Stimulated activated naive CD8-positive, alpha-beta T cell treated with anti-CD3 and anti-CD28 coated beads, Interleukin-15, Interleukin-2, amounts not matched to agents 100 ng/mL and 50 ng/mL, for 24 hours (primary cell): ENCODE data around the gene MEGF6.

Source experiments
- H3K27ac Mint-ChIP-seq: one replicate; pipeline ENCODE4 v1.8.0; 2021; ENCODE audit warnings: mild to moderate bottlenecking, mixed read lengths
- H3K27me3 Mint-ChIP-seq: one replicate; pipeline ENCODE4 v1.8.0; 2021; ENCODE audit warnings: mixed read lengths
- H3K36me3 Mint-ChIP-seq: one replicate; pipeline ENCODE4 v1.8.0; 2021; ENCODE audit warnings: low read depth, mixed read lengths
- H3K4me1 Mint-ChIP-seq: one replicate; pipeline ENCODE4 v1.8.0; 2021; ENCODE audit warnings: low read depth, mixed read lengths
- H3K4me3 Mint-ChIP-seq: one replicate; pipeline ENCODE4 v1.8.0; 2021; ENCODE audit warnings: mild to moderate bottlenecking, mixed read lengths
- H3K9me3 Mint-ChIP-seq: one replicate; pipeline ENCODE4 v1.8.0; 2021; ENCODE audit warnings: mixed read lengths

The MEGF6 gene, protein sequence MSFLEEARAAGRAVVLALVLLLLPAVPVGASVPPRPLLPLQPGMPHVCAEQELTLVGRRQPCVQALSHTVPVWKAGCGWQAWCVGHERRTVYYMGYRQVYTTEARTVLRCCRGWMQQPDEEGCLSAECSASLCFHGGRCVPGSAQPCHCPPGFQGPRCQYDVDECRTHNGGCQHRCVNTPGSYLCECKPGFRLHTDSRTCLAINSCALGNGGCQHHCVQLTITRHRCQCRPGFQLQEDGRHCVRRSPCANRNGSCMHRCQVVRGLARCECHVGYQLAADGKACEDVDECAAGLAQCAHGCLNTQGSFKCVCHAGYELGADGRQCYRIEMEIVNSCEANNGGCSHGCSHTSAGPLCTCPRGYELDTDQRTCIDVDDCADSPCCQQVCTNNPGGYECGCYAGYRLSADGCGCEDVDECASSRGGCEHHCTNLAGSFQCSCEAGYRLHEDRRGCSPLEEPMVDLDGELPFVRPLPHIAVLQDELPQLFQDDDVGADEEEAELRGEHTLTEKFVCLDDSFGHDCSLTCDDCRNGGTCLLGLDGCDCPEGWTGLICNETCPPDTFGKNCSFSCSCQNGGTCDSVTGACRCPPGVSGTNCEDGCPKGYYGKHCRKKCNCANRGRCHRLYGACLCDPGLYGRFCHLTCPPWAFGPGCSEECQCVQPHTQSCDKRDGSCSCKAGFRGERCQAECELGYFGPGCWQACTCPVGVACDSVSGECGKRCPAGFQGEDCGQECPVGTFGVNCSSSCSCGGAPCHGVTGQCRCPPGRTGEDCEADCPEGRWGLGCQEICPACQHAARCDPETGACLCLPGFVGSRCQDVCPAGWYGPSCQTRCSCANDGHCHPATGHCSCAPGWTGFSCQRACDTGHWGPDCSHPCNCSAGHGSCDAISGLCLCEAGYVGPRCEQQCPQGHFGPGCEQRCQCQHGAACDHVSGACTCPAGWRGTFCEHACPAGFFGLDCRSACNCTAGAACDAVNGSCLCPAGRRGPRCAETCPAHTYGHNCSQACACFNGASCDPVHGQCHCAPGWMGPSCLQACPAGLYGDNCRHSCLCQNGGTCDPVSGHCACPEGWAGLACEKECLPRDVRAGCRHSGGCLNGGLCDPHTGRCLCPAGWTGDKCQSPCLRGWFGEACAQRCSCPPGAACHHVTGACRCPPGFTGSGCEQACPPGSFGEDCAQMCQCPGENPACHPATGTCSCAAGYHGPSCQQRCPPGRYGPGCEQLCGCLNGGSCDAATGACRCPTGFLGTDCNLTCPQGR (N-terminal part only)

DNA sequence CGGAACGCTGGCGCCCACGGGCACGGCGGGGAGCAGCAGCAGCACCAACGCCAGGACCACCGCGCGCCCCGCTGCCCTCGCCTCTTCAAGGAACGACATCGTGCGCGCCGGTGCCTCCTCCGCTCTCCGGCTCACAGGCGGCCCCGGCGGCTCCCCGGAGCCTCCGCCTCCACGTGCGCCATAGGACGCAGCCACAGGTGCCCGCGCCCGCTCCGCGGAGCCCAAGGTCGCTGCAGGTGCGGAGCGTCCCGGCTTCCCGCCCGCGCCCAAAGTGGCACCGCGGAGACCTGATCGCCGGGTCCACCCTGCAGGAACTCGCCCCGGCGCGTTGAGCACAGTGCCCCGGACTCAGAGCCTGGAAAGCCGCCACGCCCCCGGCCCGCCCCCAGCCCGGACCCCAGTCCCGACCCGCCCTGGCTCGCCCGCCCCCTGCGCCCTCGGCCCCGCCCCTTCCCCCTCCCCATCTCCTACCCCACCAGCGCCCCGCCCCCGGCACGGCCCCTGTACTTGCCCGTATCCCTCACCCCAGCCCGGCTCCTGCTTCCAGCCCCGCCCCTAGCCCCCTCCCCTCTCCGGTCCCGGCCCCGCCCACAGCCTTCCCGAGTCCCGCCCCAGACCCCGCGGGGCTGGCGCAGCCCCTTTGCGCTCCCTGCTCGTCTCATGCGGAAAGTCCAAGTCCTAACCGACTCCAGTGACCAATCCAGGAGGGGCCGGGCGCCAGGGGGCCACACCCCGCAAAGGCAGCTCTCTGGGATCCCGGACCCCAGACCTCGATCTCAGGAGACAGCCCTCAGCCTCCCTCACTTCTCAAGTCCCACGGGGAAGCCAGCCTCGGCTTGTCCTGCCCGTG lies at the start of gene MEGF6:
TSS of gene MEGF6 (minus strand) at position 339 of the 850 bp plus-strand sequence. CDS start at position 99, 240 bp downstream.
- Mint-ChIP-seq H3K27ac (no peak within 1 kb of the TSS), H3K4me3 (peak within 1 kb of the TSS; percentile 66), H3K36me3 (no peaks in the 10 kb centered on the region), H3K27me3 (peaks cover 9% of the 10 kb centered on the region), H3K4me1 (peaks cover 8% of the 10 kb centered on the region), H3K9me3 (no peaks in the 10 kb centered on the region)

DNA sequence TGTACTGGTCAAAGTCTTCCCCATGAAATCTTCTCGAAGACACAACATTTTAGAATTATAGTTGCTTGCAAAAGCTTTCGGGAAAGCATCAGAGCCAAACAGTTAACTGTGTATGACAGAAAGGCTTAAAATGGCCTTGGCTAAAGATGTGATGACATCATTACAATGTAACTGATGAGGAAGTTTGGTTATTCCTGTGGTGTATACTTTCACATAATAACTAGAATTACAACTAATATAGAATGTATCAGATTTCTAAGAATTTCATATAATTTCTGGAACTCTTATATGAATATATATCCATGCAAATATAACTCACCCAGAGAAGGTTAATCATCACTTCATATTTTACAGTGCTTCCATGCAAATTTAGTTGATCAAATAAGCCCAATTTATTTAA lies 49.4 kb upstream of the MEGF6 start:
- Mint-ChIP-seq H3K27me3 (peaks cover 35% of the 10 kb centered on the region), H3K36me3 (no peaks in the 10 kb centered on the region), H3K4me3 (no peak overlapping the region), H3K27ac (no peak overlapping the region), H3K9me3 (no peaks in the 10 kb centered on the region), H3K4me1 (peaks cover 8% of the 10 kb centered on the region)

DNA sequence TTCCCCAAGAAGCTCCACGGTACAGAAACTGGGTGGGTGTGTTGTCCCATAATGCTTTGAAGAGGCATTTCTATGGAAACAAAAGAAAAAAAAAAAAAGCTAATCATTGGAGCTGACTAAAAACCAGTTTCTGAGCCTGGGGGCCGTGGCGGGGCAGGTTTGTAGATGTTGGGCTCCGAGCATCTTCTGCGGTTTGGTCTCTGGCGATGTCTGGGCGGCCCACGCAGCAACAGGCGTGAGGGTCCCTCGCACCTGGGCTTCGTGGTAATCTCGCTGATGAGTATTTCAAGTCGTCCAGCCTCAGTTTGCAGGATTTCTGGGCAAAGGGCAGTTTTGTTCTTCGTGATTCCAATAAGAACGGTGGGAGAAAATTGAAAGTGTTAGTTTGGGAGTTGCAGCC lies 47.8 kb upstream of the MEGF6 start:
- Mint-ChIP-seq H3K27ac (no peak overlapping the region), H3K27me3 (peaks cover 47% of the 10 kb centered on the region), H3K36me3 (no peaks in the 10 kb centered on the region), H3K4me1 (peaks cover 8% of the 10 kb centered on the region), H3K4me3 (no peak overlapping the region), H3K9me3 (no peaks in the 10 kb centered on the region)

DNA sequence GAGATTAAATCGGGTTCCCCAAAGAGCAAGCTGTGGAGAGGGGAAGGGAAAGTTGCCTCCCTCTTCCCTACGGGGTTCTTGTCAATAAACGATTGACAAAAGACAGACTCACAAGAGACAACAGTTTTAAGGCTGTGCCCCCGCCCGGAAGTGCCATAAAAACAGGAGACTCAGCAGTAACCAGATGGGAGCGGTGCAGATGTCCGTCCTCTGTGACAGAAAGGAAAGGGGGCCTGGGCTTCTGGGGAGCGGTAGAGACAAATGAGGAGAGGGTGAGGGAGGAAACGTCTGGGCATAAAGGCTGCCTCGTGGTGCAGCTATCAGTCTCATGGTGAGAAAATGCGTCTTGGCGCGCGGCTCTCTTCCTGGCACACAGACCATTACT lies 46.9 kb upstream of the MEGF6 start:
- peaks cover 55% of the 10 kb centered on the region for H3K27me3 Mint-ChIP-seq
- no peaks in the 10 kb centered on the region for H3K36me3 Mint-ChIP-seq
- H3K4me1 Mint-ChIP-seq, result peaks cover 8% of the 10 kb centered on the region
- H3K9me3 Mint-ChIP-seq, result no peaks in the 10 kb centered on the region
- H3K4me3 Mint-ChIP-seq, result no peak overlapping the region
- no peak overlapping the region for H3K27ac Mint-ChIP-seq

DNA sequence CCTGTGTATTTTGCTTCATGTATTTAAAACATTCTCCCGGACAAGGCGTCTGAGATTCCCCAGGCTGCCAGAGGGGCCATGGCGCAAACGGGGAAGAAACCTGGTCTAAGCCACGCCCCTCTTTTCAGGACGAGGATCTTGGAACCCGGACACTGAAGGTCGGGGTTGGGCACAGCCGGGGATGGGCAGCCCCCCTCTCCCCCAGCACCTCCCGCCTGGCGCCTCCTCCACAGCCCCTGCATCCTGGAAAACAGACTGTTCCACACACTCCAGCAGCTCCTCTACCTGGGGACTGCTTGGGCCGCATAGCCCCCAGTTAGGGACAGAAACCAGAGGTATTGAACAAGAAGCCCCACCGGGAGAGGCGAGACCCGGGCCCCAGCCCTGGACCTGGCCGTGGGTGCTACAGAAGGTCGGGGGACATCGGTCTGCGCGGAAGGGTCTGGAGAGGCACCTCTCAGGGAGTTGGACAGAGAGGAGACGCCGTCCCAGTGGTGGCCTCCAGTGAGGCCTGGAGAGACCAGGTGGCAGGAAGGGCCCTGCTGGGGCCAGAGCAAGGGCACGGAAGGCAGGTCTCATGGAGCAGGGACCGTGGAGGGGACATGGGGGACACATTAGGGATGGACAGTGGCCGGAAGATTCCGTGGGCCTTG lies 46.4 kb upstream of the MEGF6 start:
- Mint-ChIP-seq H3K4me3 (no peak overlapping the region), H3K4me1 (peaks cover 8% of the 10 kb centered on the region), H3K27ac (no peak overlapping the region), H3K9me3 (no peaks in the 10 kb centered on the region), H3K27me3 (peaks cover 57% of the 10 kb centered on the region), H3K36me3 (no peaks in the 10 kb centered on the region)

DNA sequence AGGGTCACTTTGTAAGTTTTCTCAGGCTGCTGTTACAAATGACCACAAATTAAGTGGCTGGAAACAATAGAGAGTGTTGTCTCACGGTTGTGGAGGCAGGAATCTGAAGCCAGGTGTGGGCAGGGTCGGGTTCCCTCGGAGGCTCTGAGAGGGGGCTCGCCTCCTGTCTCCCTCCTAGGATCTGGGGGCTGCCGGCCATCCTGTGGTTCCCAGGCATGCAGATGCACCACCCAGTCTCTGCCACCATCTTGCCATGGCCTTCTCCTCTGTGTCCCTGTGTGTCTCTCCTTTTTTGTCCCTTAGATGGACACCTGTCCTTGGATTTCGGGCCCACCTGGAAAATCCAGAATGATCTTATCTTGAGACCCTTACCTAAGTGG lies 45.8 kb upstream of the MEGF6 start:
- Mint-ChIP-seq H3K27ac (no peak overlapping the region), H3K4me1 (peaks cover 8% of the 10 kb centered on the region), H3K4me3 (no peak overlapping the region), H3K27me3 (peaks cover 55% of the 10 kb centered on the region), H3K9me3 (no peaks in the 10 kb centered on the region), H3K36me3 (no peaks in the 10 kb centered on the region)

DNA sequence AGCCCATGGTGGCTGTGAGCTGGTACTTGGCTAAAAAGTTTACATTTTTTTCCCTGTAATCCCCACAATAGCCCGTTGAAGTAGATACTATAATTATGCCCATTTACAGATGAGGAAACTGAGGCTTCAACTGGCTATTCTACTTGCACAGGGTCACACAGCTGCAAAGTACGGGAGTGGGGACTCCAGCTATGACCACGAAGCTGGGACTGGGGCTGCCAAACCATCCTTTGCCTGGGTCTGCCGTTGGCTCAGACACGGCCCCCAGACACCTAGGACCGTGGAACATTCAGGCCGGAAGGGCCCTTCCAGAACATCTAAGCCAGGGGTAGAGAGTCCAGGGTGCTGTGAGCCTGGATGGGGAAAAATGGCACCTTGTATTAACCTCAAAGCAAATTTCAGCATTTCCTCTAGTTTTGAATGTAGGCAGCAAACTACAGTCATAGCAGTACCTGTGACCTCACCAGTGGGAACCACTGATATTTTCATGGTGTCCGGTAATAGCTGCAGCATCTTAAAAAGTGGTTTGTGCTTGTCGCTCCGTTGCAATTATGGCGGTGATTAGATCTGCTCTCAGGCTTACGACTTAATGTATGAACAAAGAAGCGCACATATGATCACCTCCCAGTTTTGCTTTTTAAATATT lies 45.3 kb upstream of the MEGF6 start:
- H3K4me3 Mint-ChIP-seq, result no peak overlapping the region
- H3K9me3 Mint-ChIP-seq, result no peaks in the 10 kb centered on the region
- no peaks in the 10 kb centered on the region for H3K36me3 Mint-ChIP-seq
- H3K4me1 Mint-ChIP-seq, result peaks cover 8% of the 10 kb centered on the region
- no peak overlapping the region for H3K27ac Mint-ChIP-seq
- peaks cover 53% of the 10 kb centered on the region for H3K27me3 Mint-ChIP-seq

DNA sequence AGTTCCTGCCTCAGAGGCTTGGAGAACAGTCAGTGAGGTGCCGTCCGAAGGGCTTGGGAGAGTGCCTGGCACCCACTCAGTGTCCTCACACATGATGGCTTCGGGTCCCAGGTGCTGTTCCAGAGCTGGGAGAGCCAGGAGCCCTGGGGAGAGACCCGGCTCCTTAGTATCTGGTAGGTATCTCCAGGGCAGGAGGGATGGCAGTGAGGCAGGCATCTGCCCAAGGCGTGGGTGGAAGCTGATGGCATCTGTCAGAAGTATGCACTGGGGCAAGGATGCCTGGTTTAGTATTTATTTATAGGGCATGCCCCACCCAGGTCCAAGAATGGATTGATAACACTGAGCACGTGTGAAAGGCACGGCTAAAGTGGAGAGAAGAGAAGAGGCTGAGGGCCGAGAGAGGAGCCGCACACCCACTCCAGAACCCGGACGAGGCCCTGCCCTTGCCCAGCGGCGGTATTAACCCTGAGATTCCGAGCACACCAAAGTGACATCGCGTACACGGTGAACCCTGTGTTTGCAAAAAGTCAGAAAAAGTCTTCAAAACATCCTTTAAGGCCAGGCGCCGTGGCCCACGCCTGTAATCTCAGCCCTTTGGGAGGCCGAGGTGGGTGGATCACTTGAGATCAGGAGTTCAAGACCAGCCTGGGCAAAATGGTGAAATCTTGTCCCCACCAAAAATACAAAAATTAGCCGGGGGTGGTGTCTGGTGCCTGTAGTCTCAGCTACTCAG lies 43.4 kb upstream of the MEGF6 start:
- no peaks in the 10 kb centered on the region for H3K36me3 Mint-ChIP-seq
- H3K27me3 Mint-ChIP-seq, result peaks cover 56% of the 10 kb centered on the region
- H3K4me3 Mint-ChIP-seq, result no peak overlapping the region
- H3K4me1 Mint-ChIP-seq, result peaks cover 19% of the 10 kb centered on the region
- H3K27ac Mint-ChIP-seq, result no peak overlapping the region
- no peaks in the 10 kb centered on the region for H3K9me3 Mint-ChIP-seq

DNA sequence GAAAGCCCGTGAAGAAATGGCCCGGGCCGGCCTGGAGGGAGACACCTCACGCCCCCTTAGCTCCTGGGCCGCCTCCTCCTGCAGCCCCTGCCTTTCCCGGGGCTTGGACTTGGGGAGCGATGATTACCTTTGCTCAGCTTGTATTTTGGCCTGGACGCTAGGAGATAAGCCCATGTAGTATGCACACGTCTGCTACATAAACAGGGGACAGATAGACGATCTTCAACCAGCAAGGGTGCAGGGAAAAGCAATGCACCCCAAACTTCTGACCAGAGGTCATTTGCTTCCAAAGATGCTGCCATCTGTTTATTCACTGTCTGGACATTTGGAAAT lies 41.9 kb upstream of the MEGF6 start:
- no peaks in the 10 kb centered on the region for H3K9me3 Mint-ChIP-seq
- H3K27me3 Mint-ChIP-seq, result peaks cover 49% of the 10 kb centered on the region
- H3K27ac Mint-ChIP-seq, result no peak overlapping the region

DNA sequence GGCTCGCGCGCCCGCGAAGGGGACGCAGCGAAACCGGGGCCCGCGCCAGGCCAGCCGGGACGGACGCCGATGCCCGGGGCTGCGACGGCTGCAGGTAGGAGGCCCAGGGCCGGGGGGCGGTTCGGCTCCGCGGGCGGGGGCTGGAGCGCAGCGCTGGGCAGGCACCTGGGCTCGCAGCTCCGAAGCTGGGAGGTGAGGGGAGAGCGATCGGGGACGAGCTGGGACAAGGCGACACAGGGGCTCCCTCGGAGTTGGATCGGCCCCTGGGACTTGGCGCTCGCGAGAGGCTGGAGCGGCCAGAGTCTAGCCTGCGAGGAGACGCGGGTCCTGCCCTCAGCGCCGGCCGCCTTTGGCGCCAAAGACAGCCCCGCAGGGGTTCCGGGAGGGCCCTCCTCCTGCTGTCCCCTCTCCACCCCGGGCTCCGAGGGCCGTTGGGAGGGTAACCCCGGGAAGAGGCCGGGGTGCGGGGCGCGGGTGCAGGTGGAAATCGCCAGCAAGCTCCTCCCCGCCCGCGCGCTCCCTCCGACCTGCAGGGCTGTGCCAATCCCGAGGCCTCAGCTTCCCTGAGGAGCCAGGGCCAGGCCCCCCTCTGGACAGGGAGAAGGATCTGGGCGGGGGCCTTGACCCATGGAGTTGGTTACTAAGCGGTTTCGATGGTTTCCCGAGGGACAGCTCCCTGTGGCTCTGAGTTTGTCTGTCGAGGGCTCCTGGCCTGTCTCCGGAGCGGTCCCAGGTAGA lies 41.4 kb upstream of the MEGF6 start:
- Mint-ChIP-seq H3K4me1 (peaks cover 32% of the 10 kb centered on the region), H3K9me3 (no peaks in the 10 kb centered on the region), H3K27me3 (peaks cover 44% of the 10 kb centered on the region), H3K4me3 (no peak overlapping the region), H3K27ac (no peak overlapping the region), H3K36me3 (no peaks in the 10 kb centered on the region)

More for the DNA sequence above, 41.9 kb upstream of the MEGF6 start:
- peaks cover 29% of the 10 kb centered on the region for H3K4me1 Mint-ChIP-seq
- peak overlapping the region; percentile 22 for H3K4me3 Mint-ChIP-seq
- H3K36me3 Mint-ChIP-seq, result no peaks in the 10 kb centered on the region

DNA sequence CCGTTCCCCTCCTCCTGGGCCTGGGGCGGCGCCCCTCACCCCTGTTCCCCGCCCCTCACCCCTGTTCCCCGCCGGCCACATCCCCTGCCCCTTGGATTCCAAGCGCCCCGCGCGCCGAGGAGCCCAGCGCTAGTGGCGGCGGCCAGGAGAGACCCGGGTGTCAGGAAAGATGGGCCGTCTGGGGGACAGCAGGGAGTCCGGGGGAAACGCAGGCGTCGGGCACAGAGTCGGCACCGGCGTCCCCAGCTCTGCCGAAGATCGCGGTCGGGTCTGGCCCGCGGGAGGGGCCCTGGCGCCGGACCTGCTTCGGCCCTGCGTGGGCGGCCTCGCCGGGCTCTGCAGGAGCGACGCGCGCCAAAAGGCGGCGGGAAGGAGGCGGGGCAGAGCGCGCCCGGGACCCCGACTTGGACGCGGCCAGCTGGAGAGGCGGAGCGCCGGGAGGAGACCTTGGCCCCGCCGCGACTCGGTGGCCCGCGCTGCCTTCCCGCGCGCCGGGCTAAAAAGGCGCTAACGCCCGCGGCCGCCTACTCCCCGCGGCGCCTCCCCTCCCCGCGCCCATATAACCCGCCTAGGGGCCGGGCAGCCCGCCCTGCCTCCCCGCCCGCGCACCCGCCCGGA lies 40.7 kb upstream of the MEGF6 start, which contains the start of gene TP73:
TSS of gene TP73 (plus strand) at position 587 of the 618 bp plus-strand sequence. CDS start 29,850 bp downstream, outside the sequence.
- H3K9me3 Mint-ChIP-seq, result no peaks in the 10 kb centered on the region
- peak within 1 kb of the TSS; percentile 39 for H3K4me3 Mint-ChIP-seq
- no peak within 1 kb of the TSS for H3K27ac Mint-ChIP-seq
- peaks cover 32% of the 10 kb centered on the region for H3K4me1 Mint-ChIP-seq
- peaks cover 40% of the 10 kb centered on the region for H3K27me3 Mint-ChIP-seq
- H3K36me3 Mint-ChIP-seq, result peaks cover 3% of the 10 kb centered on the region
